ENCODE data around the gene HPGDS. TPM values are rescaled to one million over a fixed set of nuclear protein-coding genes. Genes with fewer than 3 reads are reported as not detected.
A peak's percentile ranks its signal among the peaks of the same experiment; 100 is the strongest.

The HPGDS gene
- polyA plus RNA-seq, 1 donor (not counting 4 experiments of a cell fraction or from before 2014, with no cell fraction given): not detected

DNA sequence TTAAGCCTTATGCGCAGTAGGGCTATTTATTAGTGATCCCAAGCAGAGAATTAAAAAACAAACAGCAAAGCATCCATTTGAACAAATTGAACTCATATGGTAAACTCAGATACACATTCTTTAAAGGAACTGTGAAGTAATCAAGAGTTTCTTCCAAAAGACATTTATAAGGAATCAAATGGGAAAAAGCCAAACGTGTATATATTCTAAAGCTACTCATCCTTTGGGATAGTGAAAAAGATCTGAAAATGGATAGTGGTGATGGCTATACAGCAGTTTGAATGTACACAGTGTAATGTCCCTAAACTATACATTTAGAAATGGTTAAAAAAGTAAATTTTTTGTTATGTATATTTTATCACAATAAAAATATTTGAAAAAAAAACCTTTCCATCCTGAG is 16.6 kb upstream of the HPGDS start:
- FAIRE-seq: no peak
- no peak for DNase-seq (ENCODE audit: low read depth, low spot score)
- TF ChIP-seq, protein P1, sequence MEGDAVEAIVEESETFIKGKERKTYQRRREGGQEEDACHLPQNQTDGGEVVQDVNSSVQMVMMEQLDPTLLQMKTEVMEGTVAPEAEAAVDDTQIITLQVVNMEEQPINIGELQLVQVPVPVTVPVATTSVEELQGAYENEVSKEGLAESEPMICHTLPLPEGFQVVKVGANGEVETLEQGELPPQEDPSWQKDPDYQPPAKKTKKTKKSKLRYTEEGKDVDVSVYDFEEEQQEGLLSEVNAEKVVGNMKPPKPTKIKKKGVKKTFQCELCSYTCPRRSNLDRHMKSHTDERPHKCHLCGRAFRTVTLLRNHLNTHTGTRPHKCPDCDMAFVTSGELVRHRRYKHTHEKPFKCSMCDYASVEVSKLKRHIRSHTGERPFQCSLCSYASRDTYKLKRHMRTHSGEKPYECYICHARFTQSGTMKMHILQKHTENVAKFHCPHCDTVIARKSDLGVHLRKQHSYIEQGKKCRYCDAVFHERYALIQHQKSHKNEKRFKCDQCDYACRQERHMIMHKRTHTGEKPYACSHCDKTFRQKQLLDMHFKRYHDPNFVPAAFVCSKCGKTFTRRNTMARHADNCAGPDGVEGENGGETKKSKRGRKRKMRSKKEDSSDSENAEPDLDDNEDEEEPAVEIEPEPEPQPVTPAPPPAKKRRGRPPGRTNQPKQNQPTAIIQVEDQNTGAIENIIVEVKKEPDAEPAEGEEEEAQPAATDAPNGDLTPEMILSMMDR (optimal IDR thresholded peaks at IDR 0.05 in 1 of 3, IDR thresholded peaks at IDR 0.05 in 1 of 3, conservative IDR thresholded peaks at IDR 0.05 in 1 of 3; ENCODE audit: extremely low read depth in 1 of 3, insufficient read depth in 2 of 3, low read length in 3 of 3): no peak
- no peak for TF ChIP-seq EZH2 (IDR thresholded peaks at IDR 0.05; ENCODE audit: low read length)
- Histone ChIP-seq H3K9me3 (ENCODE audit: control insufficient read depth, low read depth, low read length) (no peaks in the 10 kb centered on the region), H2AFZ (ENCODE audit: control insufficient read depth, low read length) (no peak overlapping the region), H3K9me1 (ENCODE audit: control insufficient read depth, extremely low read depth, insufficient read depth, low read length) (no peaks in the 10 kb centered on the region), H3K4me2 (ENCODE audit: control insufficient read depth, extremely low read depth, insufficient read depth, low read depth, low read length) (no peak overlapping the region), H3K4me1 (ENCODE audit: control insufficient read depth, extremely low read depth, insufficient read depth, low read length) (no peaks in the 10 kb centered on the region), H3K79me2 (ENCODE audit: control insufficient read depth, insufficient read depth, low read length) (no peaks in the 10 kb centered on the region), H3K4me3 (ENCODE audit: control insufficient read depth in 2 of 3, extremely low read depth in 1 of 3, insufficient read depth in 2 of 3, low read depth in 1 of 3, low read length in 3 of 3) (no peak overlapping the region), H3K27me3 (ENCODE audit: control insufficient read depth, extremely low read depth, insufficient read depth, low read length) (no peaks in the 10 kb centered on the region), H3K36me3 (ENCODE audit: control insufficient read depth in 2 of 2, extremely low read depth in 1 of 2, insufficient read depth in 2 of 2, low read length in 2 of 2) (no peaks in the 10 kb centered on the region), H4K20me1 (ENCODE audit: control insufficient read depth, extremely low read depth, insufficient read depth, low read length) (no peaks in the 10 kb centered on the region), H3K9ac (ENCODE audit: control insufficient read depth, extremely low read depth, insufficient read depth, low read length) (no peak overlapping the region), H3K27ac (ENCODE audit: control insufficient read depth, insufficient read depth, low read length) (no peak overlapping the region)
- dilution Hi-C loops (cut with MboI; ENCODE audit: extremely low pct_ligation_motif_present, low sequenced_read_pairs): no loop called here

DNA sequence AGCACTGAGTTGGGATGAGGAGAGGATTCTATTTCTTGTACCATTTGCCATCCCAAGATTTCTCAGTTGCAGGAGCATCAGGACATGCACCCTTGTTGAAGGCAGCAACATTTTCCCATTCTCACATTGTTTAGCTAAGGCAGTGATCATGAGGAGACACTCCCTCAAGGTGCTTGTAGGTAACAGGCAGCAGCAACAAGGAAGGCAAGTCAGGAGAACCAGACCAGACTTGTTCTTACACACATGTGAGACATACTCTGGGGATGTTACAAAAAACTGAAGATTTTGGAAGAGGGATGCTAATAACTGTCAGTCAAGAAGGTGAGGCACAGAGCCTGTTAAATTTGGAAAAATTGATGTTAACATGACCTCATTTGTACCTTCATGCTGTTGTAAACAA is 15.5 kb upstream of the HPGDS start:
- FAIRE-seq (peak; percentile 56), DNase-seq (ENCODE audit: low read depth, low spot score) (no peak)
- TF ChIP-seq EZH2 (IDR thresholded peaks at IDR 0.05; ENCODE audit: low read length): no peak
- TF ChIP-seq, protein P1 (optimal IDR thresholded peaks at IDR 0.05 in 1 of 3, IDR thresholded peaks at IDR 0.05 in 1 of 3, conservative IDR thresholded peaks at IDR 0.05 in 1 of 3; ENCODE audit: extremely low read depth in 1 of 3, insufficient read depth in 2 of 3, low read length in 3 of 3): no peak
- no peaks in the 10 kb centered on the region for H3K4me1 ChIP-seq (ENCODE audit: control insufficient read depth, extremely low read depth, insufficient read depth, low read length)
- no peaks in the 10 kb centered on the region for H3K9me1 ChIP-seq (ENCODE audit: control insufficient read depth, extremely low read depth, insufficient read depth, low read length)
- H3K36me3 ChIP-seq (ENCODE audit: control insufficient read depth in 2 of 2, extremely low read depth in 1 of 2, insufficient read depth in 2 of 2, low read length in 2 of 2): no peaks in the 10 kb centered on the region
- H2AFZ ChIP-seq (ENCODE audit: control insufficient read depth, low read length): no peak overlapping the region
- no peak overlapping the region for H3K4me2 ChIP-seq (ENCODE audit: control insufficient read depth, extremely low read depth, insufficient read depth, low read depth, low read length)
- H3K79me2 ChIP-seq (ENCODE audit: control insufficient read depth, insufficient read depth, low read length): no peaks in the 10 kb centered on the region
- no peak overlapping the region for H3K9ac ChIP-seq (ENCODE audit: control insufficient read depth, extremely low read depth, insufficient read depth, low read length)
- dilution Hi-C loops (cut with MboI; ENCODE audit: extremely low pct_ligation_motif_present, low sequenced_read_pairs): no loop called here
- H3K4me3 ChIP-seq (ENCODE audit: control insufficient read depth in 2 of 3, extremely low read depth in 1 of 3, insufficient read depth in 2 of 3, low read depth in 1 of 3, low read length in 3 of 3): no peak overlapping the region
- H4K20me1 ChIP-seq (ENCODE audit: control insufficient read depth, extremely low read depth, insufficient read depth, low read length): no peaks in the 10 kb centered on the region
- no peaks in the 10 kb centered on the region for H3K27me3 ChIP-seq (ENCODE audit: control insufficient read depth, extremely low read depth, insufficient read depth, low read length)
- H3K9me3 ChIP-seq (ENCODE audit: control insufficient read depth, low read depth, low read length): no peaks in the 10 kb centered on the region
- no peak overlapping the region for H3K27ac ChIP-seq (ENCODE audit: control insufficient read depth, insufficient read depth, low read length)

Data from keratinocyte (primary cell).